ENCODE measurements around the gene FOXK2.

GRCh38 chr17:82602487-82602886 lies 83.0 kb downstream of the FOXK2 start:
- TF ChIP-seq CTCF (IDR thresholded peaks at IDR 0.05): no peak
- no peak for TF ChIP-seq POLR2A (IDR thresholded peaks at IDR 0.05)

Data from uterus (tissue), 2 donors.